T-helper 2 cell treated with Interferon-gamma antibody and Interleukin-4, amounts not matched to agents 5 μg/mL and 100 μg/mL, for 36 hours (primary cell): ENCODE results near the gene PLEKHH1.

Source experiments
- DNase-seq: peaks from one replicate; pipeline ENCODE4 v3.0.0; 2021; ENCODE audit warnings: low spot score
- H3K27ac Mint-ChIP-seq: one replicate; pipeline ENCODE4 v1.8.0; 2021; ENCODE audit warnings: mild to moderate bottlenecking, mixed read lengths
- H3K27me3 Mint-ChIP-seq: one replicate; pipeline ENCODE4 v1.8.0; 2021; ENCODE audit warnings: low read depth, mixed read lengths
- H3K36me3 Mint-ChIP-seq: one replicate; pipeline ENCODE4 v1.8.0; 2021; ENCODE audit warnings: low read depth, mixed read lengths
- H3K4me1 Mint-ChIP-seq: one replicate; pipeline ENCODE4 v1.8.0; 2021; ENCODE audit warnings: low read depth, mixed read lengths
- H3K4me3 Mint-ChIP-seq: one replicate; pipeline ENCODE4 v1.8.0; 2022; ENCODE audit warnings: mild to moderate bottlenecking, moderate library complexity, mixed read lengths
- H3K9me3 Mint-ChIP-seq: one replicate; pipeline ENCODE4 v1.8.0; 2021; ENCODE audit warnings: mixed read lengths

PLEKHH1 gene

DNA sequence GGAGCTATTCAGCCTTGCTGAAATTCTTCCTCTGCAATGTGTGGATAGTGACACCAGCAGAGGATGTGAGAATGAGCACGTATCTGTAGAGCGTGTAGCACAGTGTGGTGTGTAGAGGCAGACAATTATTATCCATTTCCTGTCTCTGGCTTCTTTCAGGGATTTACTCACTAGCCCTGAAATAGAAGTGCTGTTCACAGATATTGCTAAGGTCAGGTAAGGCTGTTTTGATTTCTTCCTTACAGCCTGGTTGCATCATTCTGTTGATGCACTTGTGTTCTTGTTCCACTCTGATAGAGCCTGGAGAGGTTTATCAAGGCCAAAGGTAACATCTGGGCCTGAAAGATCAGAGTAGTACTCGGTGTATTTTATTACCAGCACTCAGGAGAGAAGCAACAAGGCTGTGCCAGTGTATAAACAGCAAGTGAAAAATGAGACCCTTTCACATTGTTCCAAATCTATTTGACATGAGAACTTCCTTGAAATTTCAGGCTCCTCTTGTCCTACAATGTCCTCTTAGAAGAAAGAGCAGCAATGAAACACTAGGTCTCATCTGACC, 103.3 kb downstream of the PLEKHH1 start:
- H3K27me3 Mint-ChIP-seq, result no peaks in the 10 kb centered on the region
- no peak overlapping the region for H3K27ac Mint-ChIP-seq
- H3K4me3 Mint-ChIP-seq, result no peak overlapping the region
- DNase-seq, result no peak
- no peaks in the 10 kb centered on the region for H3K9me3 Mint-ChIP-seq
- peaks cover 2% of the 10 kb centered on the region for H3K4me1 Mint-ChIP-seq
- H3K36me3 Mint-ChIP-seq, result no peaks in the 10 kb centered on the region

DNA sequence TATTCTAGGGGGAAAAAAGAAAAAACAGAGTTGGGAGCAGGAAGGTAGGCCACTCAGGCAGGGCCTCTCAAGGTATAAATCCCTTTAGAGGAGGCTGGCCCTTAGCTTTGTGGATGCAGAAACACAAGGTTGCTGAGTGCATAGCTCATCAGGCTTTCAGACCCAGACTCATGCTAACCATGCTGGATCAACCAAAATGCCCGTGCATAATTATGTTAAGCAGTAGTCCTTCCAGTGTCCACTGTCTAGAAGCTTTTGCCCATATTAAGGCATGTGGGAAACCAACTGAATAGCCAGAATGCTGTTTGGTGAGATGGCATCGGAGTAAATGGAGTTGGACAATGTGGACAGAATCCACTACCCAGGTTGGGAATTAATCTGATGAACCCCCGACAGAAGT, 105.6 kb downstream of the PLEKHH1 start:
- DNase-seq, result no peak
- Mint-ChIP-seq H3K4me3 (no peak overlapping the region), H3K36me3 (peaks cover 6% of the 10 kb centered on the region), H3K4me1 (peaks cover 17% of the 10 kb centered on the region), H3K9me3 (no peaks in the 10 kb centered on the region), H3K27me3 (no peaks in the 10 kb centered on the region), H3K27ac (no peak overlapping the region)
